Left cardiac atrium (tissue), 4 donors: ENCODE data around the gene GSG1L. TPM values are rescaled to one million over a fixed set of nuclear protein-coding genes. Genes with fewer than 3 reads are reported as not detected.
"Not testable (repeated sequence)": the region's sequence is repeated elsewhere in the genome, so short reads cannot be mapped to it uniquely, and the experiment has no call there.

ENCODE experiments used
- ATAC-seq, 2 donors: fragments of 200-7000 bp; cut with Tn5 transposase; one replicate each; pipeline ENCODE4 v1.9.1; 2020; ENCODE audit warnings: mild to moderate bottlenecking in 2 of 2, moderate library complexity in 2 of 2
- DNase-seq: peaks from one replicate; pipeline ENCODE4 v3.0.0-alpha.2; 2020
- intact Hi-C, 2 donors: fragments of 100-400 bp; cut with DNase I; formaldehyde crosslinking; loops; one replicate each; pipeline versions ENCODE4 v1.14.1 to v1.15.1; 2022 to 2023
- total RNA-seq, 2 donors: library from RNA; stranded (reverse); fragmentation: NEBNext Ultra II Directional; extraction: Animal tissue kit (Norgen Biotek cat#: 25700); gene quantifications; one replicate each; pipeline ENCODE4 v1.2.1, GENCODE V29; 2021
- donor health status: DM: no; HTN: yes; CAD: no.
- donor health status: DM: no; HTN: yes; CAD: no; lungs with severe emphysema.
- donor health status: DM: yes; HTN: yes; CAD: no.
- donor health status: Dilated cardiomyopathy.

The GSG1L gene
- total RNA-seq, 2 donors from 2014 or later, result 10.5 to 63.9 TPM

- DNase-seq (no peak), ATAC-seq (no peak)
- intact Hi-C loops, result no loop called here
These were observed 318.2 kb downstream of the GSG1L start for GRCh38 chr16:27745348-27745747.

DNA sequence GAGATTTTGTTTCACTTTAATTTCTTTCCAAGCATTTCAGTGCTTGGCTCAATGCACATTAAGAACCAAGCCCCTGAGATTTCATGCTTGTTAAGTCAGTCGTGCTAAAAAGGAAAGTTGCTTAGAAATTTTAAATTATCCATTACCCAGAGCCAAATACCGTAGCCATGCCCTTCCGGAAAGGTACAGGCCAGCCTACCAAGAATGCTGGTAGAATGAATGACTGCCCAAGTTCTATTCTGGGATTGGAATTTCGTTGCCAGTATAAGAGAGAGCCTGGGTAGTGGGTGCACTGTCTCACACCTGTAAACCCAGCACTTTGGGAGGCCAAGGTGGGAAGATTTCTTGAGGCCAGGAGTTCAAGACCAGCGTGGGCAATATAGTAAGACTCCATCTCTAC lies 319.6 kb downstream of the GSG1L start:
- no peak for ATAC-seq
- DNase-seq, result no peak
- intact Hi-C loops, result no loop called here

DNA sequence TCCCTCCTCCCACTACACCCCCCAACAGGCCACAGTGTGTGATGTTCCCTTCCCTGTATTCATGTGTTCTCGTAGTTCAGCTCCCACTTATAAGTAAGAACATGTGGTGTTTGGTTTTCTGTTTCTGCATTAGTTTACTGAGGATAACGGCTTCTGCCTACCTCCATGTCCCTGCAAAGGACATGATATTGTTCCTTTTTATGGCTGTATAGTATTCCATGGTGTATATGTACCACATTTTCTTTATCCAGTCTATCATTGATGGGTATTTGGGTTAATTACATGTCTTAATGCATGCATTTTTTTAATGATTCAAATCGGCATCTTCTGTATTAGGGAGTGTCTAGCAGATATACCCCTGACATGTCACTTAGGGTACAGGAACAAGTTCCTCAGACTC lies 320.5 kb downstream of the GSG1L start:
- DNase-seq, intact Hi-C loops, ATAC-seq: not testable (repeated sequence)

- DNase-seq, result no peak
- intact Hi-C loops, result no loop called here
- no peak for ATAC-seq
These were observed 321.2 kb downstream of the GSG1L start for GRCh38 chr16:27742333-27742732.

DNA sequence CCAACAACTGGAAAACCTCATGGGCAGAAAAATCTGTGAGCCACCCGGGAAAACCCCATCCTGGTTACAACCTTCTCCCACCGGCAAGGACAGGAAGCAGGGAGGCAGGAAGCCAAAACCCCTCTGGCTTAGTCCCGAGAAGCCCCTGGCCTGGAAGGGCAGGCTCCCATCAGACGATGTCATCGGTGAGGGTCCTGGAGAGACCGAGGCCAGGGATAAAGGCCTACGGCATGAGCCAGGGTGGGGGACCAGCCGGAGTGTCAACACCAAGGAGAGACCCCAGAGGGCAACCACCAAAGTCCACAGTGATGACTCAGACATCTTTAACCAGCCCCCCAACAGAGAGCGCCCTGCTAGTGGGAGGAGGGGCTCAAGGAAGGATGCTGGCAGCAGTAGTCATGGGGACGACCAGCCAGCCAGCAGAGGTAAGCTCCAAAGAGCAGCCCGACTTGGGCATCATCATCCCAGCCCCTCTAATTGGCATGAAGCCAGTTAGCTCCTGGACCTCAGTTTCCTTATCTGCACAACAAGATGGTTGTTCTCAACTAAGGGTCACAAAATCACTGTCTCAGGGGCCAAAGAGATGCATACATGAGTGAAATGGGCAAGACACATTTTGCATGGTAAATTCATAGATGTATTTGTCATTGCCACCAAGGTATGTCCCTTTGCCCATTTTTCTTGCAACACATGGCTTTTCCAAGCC lies 322.9 kb downstream of the GSG1L start:
- intact Hi-C loops, result no loop called here
- ATAC-seq (no peak), DNase-seq (no peak)

- intact Hi-C loops, result no loop called here
- no peak for DNase-seq
- ATAC-seq, result no peak
These were observed 323.7 kb downstream of the GSG1L start for GRCh38 chr16:27739606-27740357.

DNA sequence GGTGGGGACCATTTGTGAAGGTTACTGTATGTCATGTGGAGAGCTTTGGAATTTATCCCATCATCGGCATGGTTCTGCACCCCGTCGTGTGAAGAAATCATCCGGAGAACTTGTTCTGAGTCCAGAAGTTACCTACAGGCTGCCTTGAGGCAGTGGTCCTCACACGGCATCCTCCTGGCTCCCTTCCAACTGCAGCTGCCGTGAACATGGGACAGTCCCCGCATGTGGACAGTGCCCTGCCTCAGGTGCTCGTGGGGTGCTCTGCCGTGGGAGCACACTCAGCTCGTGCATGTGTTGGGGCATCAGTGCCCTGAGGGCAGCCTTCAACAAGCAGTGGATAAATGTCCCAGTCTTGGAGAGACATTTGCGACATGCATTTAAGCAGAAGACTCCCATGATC lies 324.9 kb downstream of the GSG1L start:
- intact Hi-C loops, result no loop called here
- ATAC-seq, result no peak
- DNase-seq, result no peak

Other genes with a start within 250 kb of the GSG1L start
- 10 to 100 TPM; 34.6 to 46.4 TPM for gene XPO6, start 148.3 kb upstream of the GSG1L start, total RNA-seq
- gene SBK1, start 228.8 kb upstream of the GSG1L start, total RNA-seq, result 1 to 10 TPM in 1 of 2 donors, under 1 TPM in 1; 0.42 to 1.3 TPM